IPS-18c (cell line): ENCODE measurements around the gene TSEN15.

Source experiments
- H3K4me3 ChIP-seq: 2 replicates; pipeline ENCODE4 v1.7.0; 2013; ENCODE audit warnings: low read depth, mild to moderate bottlenecking, low read length, moderate library complexity; ENCODE audit not compliant: insufficient read depth
- H3K9me3 ChIP-seq: one replicate; pipeline ENCODE4 v1.6.1; 2013; ENCODE audit warnings: mild to moderate bottlenecking, low read length, moderate library complexity; ENCODE audit not compliant: control insufficient read depth, insufficient read depth

TSEN15 gene

GRCh38 chr1:184051485-184052193 is at the start of gene TSEN15:
Gene TSEN15, plus strand, starts transcription at chr1:184051730. Its CDS starts 26 bp downstream, at chr1:184051756.
- no peaks in the 10 kb centered on the region for H3K9me3 ChIP-seq
- peak within 1 kb of the TSS; percentile 86 for H3K4me3 ChIP-seq

- no peak overlapping the region for H3K4me3 ChIP-seq
Measured at GRCh38 chr1:184002071-184002470, 49.5 kb upstream of the TSEN15 start.

GRCh38 chr1:184004935-184005334 is 46.6 kb upstream of the TSEN15 start:
- Histone ChIP-seq H3K4me3 (no peak overlapping the region), H3K9me3 (no peaks in the 10 kb centered on the region)

More at GRCh38 chr1:184002071-184002470, 49.5 kb upstream of the TSEN15 start:
- H3K9me3 ChIP-seq, result no peaks in the 10 kb centered on the region

- Histone ChIP-seq H3K4me3 (no peak overlapping the region), H3K9me3 (no peaks in the 10 kb centered on the region)
Measured at GRCh38 chr1:184005506-184005905, 46.0 kb upstream of the TSEN15 start.

GRCh38 chr1:184010788-184011187 is 40.7 kb upstream of the TSEN15 start:
- no peak overlapping the region for H3K4me3 ChIP-seq
- peaks cover 5% of the 10 kb centered on the region for H3K9me3 ChIP-seq

GRCh38 chr1:184012187-184012586 is 39.3 kb upstream of the TSEN15 start:
- no peak overlapping the region for H3K4me3 ChIP-seq
- H3K9me3 ChIP-seq, result peaks cover 5% of the 10 kb centered on the region

GRCh38 chr1:184014271-184014670 is 37.3 kb upstream of the TSEN15 start:
- Histone ChIP-seq H3K4me3 (no peak overlapping the region), H3K9me3 (peaks cover 5% of the 10 kb centered on the region)

GRCh38 chr1:184016169-184016568 is 35.4 kb upstream of the TSEN15 start:
- no peak overlapping the region for H3K4me3 ChIP-seq
- peaks cover 4% of the 10 kb centered on the region for H3K9me3 ChIP-seq

GRCh38 chr1:184017306-184017705 is 34.2 kb upstream of the TSEN15 start:
- Histone ChIP-seq H3K9me3 (no peaks in the 10 kb centered on the region), H3K4me3 (no peak overlapping the region)

- no peak overlapping the region for H3K4me3 ChIP-seq
- H3K9me3 ChIP-seq, result no peaks in the 10 kb centered on the region
Measured at GRCh38 chr1:184018622-184019021, 32.9 kb upstream of the TSEN15 start.

- no peaks in the 10 kb centered on the region for H3K9me3 ChIP-seq
- no peak overlapping the region for H3K4me3 ChIP-seq
Measured at GRCh38 chr1:184019069-184019468, 32.5 kb upstream of the TSEN15 start.

GRCh38 chr1:184019506-184019905 is 32.0 kb upstream of the TSEN15 start:
- no peak overlapping the region for H3K4me3 ChIP-seq
- H3K9me3 ChIP-seq, result no peaks in the 10 kb centered on the region

GRCh38 chr1:184020328-184020727 is 31.2 kb upstream of the TSEN15 start:
- H3K4me3 ChIP-seq, result no peak overlapping the region
- H3K9me3 ChIP-seq, result no peaks in the 10 kb centered on the region

- Histone ChIP-seq H3K9me3 (no peaks in the 10 kb centered on the region), H3K4me3 (no peak overlapping the region)
Measured at GRCh38 chr1:184020855-184021254, 30.7 kb upstream of the TSEN15 start.

GRCh38 chr1:184021728-184022127 is 29.8 kb upstream of the TSEN15 start:
- no peak overlapping the region for H3K4me3 ChIP-seq
- H3K9me3 ChIP-seq, result no peaks in the 10 kb centered on the region

GRCh38 chr1:184022668-184023067 is 28.9 kb upstream of the TSEN15 start:
- H3K9me3 ChIP-seq, result no peaks in the 10 kb centered on the region
- no peak overlapping the region for H3K4me3 ChIP-seq

- Histone ChIP-seq H3K9me3 (no peaks in the 10 kb centered on the region), H3K4me3 (no peak overlapping the region)
Measured at GRCh38 chr1:184023171-184023570, 28.4 kb upstream of the TSEN15 start.

GRCh38 chr1:184025242-184025675 is 26.3 kb upstream of the TSEN15 start:
- Histone ChIP-seq H3K9me3 (no peaks in the 10 kb centered on the region), H3K4me3 (no peak overlapping the region)
